Keratinocyte (primary cell): Measurements from ENCODE around the gene TTPAL. TPM values are rescaled to one million over a fixed set of nuclear protein-coding genes. Genes with fewer than 3 reads are reported as not detected.

Experiments
- DNase-seq: peaks from one replicate; pipeline ENCODE4 v3.0.0-alpha.2; 2011; ENCODE audit warnings: low read depth, missing footprints, low spot score
- FAIRE-seq: peaks from 2 replicates; lab custom pipeline; 2011; peaks lifted over from hg19 to GRCh38; lab: Jason Lieb, UNC
- H2AFZ ChIP-seq: 2 replicates; pipeline ENCODE4 v1.6.0; 2012; ENCODE audit warnings: low read length, control low read depth, inconsistent platforms; ENCODE audit not compliant: control insufficient read depth
- H3K27ac ChIP-seq: 2 replicates; pipeline ENCODE4 v1.5.1; 2011; ENCODE audit warnings: low read length; ENCODE audit not compliant: control insufficient read depth, insufficient read depth
- H3K27me3 ChIP-seq: 3 replicates; pipeline ENCODE4 v1.6.0; 2011; ENCODE audit warnings: low read length; ENCODE audit not compliant: control insufficient read depth, insufficient read depth; ENCODE audit errors: extremely low read depth
- H3K36me3 ChIP-seq, 2 experiments: 2 replicates in 1 of 2; 3 replicates in 1 of 2; pipeline ENCODE4 v1.5.1; 2011; ENCODE audit warnings: low read length in 2 of 2, mild to moderate bottlenecking in 1 of 2; ENCODE audit not compliant: control insufficient read depth in 2 of 2, insufficient read depth in 2 of 2; ENCODE audit errors: extremely low read depth in 1 of 2
- H3K4me1 ChIP-seq: 3 replicates; pipeline ENCODE4 v1.5.1; 2011; ENCODE audit warnings: low read length; ENCODE audit not compliant: control insufficient read depth, insufficient read depth; ENCODE audit errors: extremely low read depth
- H3K4me2 ChIP-seq: 3 replicates; pipeline ENCODE4 v1.6.0; 2011; ENCODE audit warnings: low read depth, low read length; ENCODE audit not compliant: control insufficient read depth, insufficient read depth; ENCODE audit errors: extremely low read depth
- H3K4me3 ChIP-seq, 3 experiments: fragments of 200-600 bp in 1 of 3; sonication (generic) in 1 of 3; 2 replicates in 2 of 3; 3 replicates in 1 of 3; pipeline ENCODE4 v1.5.1; 2011 to 2016; ENCODE audit warnings: low read length in 3 of 3, mild to moderate bottlenecking in 3 of 3, control low read depth in 2 of 3, inconsistent platforms in 1 of 3, low read depth in 1 of 3, mixed read lengths in 1 of 3, mixed run types in 1 of 3, moderate library complexity in 1 of 3; ENCODE audit not compliant: control insufficient read depth in 2 of 3, insufficient read depth in 2 of 3; ENCODE audit errors: extremely low read depth in 1 of 3
- H3K79me2 ChIP-seq: 2 replicates; pipeline ENCODE4 v1.6.0; 2012; ENCODE audit warnings: low read length; ENCODE audit not compliant: control insufficient read depth, insufficient read depth
- H3K9ac ChIP-seq: 3 replicates; pipeline ENCODE4 v1.6.0; 2011; ENCODE audit warnings: low read length; ENCODE audit not compliant: control insufficient read depth, insufficient read depth; ENCODE audit errors: extremely low read depth
- H3K9me1 ChIP-seq: 3 replicates; pipeline ENCODE4 v1.6.0; 2011; ENCODE audit warnings: low read length; ENCODE audit not compliant: control insufficient read depth, insufficient read depth; ENCODE audit errors: extremely low read depth
- H3K9me3 ChIP-seq: 2 replicates; pipeline ENCODE4 v1.5.1; 2012; ENCODE audit warnings: low read depth, low read length; ENCODE audit not compliant: control insufficient read depth
- H4K20me1 ChIP-seq: 3 replicates; pipeline ENCODE4 v1.6.0; 2011; ENCODE audit warnings: low read length; ENCODE audit not compliant: control insufficient read depth, insufficient read depth; ENCODE audit errors: extremely low read depth
- EZH2 ChIP-seq: IDR thresholded peaks from one replicate; pipeline ENCODE4 v1.6.1; 2012; ENCODE audit warnings: inconsistent platforms, mild to moderate bottlenecking, low read length, moderate library complexity
- dilution Hi-C: fragments of 300-500 bp; cut with MboI; formaldehyde crosslinking; loops from one replicate; pipeline ENCODE4 v1.7.0; 2020; ENCODE audit warnings: low sequenced_read_pairs; ENCODE audit not compliant: extremely low pct_ligation_motif_present
- polyA plus RNA-seq, 5 experiments: library from polyadenylated mRNA; depleted of rRNA in 3 of 5; stranded (reverse) in 3 of 5; stranded (forward) in 1 of 5; unstranded in 1 of 5; fragments of >200 nt; gene quantifications; 1 replicate in 1 of 5; 2 replicates in 3 of 5; 3 replicates in 1 of 5; pipeline versions ENCODE4 v1.2.1 to v1.2.3, GENCODE V29; 2011 to 2012; ENCODE audit warnings: missing spikeins in 2 of 5, low read depth in 1 of 5, low replicate concordance in 1 of 5
- TF ChIP-seq, protein P1 (sequence below), 3 experiments: IDR thresholded peaks in 1 of 3; conservative IDR thresholded peaks in 1 of 3; optimal IDR thresholded peaks in 1 of 3; 2 replicates in 2 of 3; 3 replicates in 1 of 3; pipeline versions ENCODE3 to v1.5.1; 2011; ENCODE audit warnings: low read length in 3 of 3, mild to moderate bottlenecking in 3 of 3, moderate library complexity in 2 of 3, control low read depth in 1 of 3, inconsistent platforms in 1 of 3; ENCODE audit not compliant: insufficient read depth in 2 of 3; ENCODE audit errors: extremely low read depth in 1 of 3

TTPAL gene
- polyA plus RNA-seq, 1 donor (not counting 4 experiments of a cell fraction or from before 2014, with no cell fraction given), result 20.0 TPM

GRCh38 chr20:44496976-44497375 lies 21.3 kb downstream of the TTPAL start:
- Histone ChIP-seq H4K20me1 (no peaks in the 10 kb centered on the region), H3K9ac (peak overlapping the region; percentile 84), H3K9me1 (no peaks in the 10 kb centered on the region), H3K4me2 (peak overlapping the region; percentile 89), H3K9me3 (no peaks in the 10 kb centered on the region), H3K27me3 (no peaks in the 10 kb centered on the region), H3K4me1 (peaks cover 39% of the 10 kb centered on the region), H3K36me3 (peaks cover 22 to 42% of the 10 kb centered on the region in 2 experiments), H2AFZ (no peak overlapping the region), H3K4me3 (peak overlapping the region in 2 of 3 experiments; percentile 35 to 38), H3K79me2 (no peaks in the 10 kb centered on the region), H3K27ac (peak overlapping the region; percentile 100)
- FAIRE-seq (peak; percentile 86), DNase-seq (peak; percentile 91)
- TF ChIP-seq, protein P1, sequence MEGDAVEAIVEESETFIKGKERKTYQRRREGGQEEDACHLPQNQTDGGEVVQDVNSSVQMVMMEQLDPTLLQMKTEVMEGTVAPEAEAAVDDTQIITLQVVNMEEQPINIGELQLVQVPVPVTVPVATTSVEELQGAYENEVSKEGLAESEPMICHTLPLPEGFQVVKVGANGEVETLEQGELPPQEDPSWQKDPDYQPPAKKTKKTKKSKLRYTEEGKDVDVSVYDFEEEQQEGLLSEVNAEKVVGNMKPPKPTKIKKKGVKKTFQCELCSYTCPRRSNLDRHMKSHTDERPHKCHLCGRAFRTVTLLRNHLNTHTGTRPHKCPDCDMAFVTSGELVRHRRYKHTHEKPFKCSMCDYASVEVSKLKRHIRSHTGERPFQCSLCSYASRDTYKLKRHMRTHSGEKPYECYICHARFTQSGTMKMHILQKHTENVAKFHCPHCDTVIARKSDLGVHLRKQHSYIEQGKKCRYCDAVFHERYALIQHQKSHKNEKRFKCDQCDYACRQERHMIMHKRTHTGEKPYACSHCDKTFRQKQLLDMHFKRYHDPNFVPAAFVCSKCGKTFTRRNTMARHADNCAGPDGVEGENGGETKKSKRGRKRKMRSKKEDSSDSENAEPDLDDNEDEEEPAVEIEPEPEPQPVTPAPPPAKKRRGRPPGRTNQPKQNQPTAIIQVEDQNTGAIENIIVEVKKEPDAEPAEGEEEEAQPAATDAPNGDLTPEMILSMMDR (optimal IDR thresholded peaks at IDR 0.05 in 1 of 3, IDR thresholded peaks at IDR 0.05 in 1 of 3, conservative IDR thresholded peaks at IDR 0.05 in 1 of 3; ENCODE audit: extremely low read depth in 1 of 3, insufficient read depth in 2 of 3, low read length in 3 of 3), result no peak
- TF ChIP-seq EZH2, result no peak
- dilution Hi-C loops, result no loop called here

DNA sequence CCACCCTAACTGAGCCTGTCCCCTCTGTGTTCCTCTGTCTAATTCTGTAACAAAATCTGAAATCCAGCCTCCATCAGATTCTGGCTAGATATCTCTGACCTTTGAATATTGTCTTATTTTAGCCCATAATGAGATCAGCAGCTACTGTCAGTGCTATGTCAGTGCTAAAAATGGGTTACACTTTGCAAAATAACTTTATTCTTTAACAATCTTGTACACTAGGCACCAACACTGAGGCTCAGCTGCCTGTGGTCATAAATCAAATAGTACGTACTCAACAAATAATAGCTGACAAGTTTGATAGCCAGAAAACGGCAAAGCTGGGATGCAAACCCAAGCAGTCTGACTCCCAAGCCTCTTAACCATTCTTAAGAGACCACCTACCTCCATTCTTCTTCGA lies 22.1 kb downstream of the TTPAL start:
- H3K27ac ChIP-seq, result peak overlapping the region; percentile 100
- H3K36me3 ChIP-seq, result peaks cover 23 to 40% of the 10 kb centered on the region in 2 experiments
- no peaks in the 10 kb centered on the region for H3K9me1 ChIP-seq
- no peak overlapping the region for H3K4me2 ChIP-seq
- FAIRE-seq (no peak), DNase-seq (no peak)
- H4K20me1 ChIP-seq, result no peaks in the 10 kb centered on the region
- H3K27me3 ChIP-seq, result no peaks in the 10 kb centered on the region
- H2AFZ ChIP-seq, result no peak overlapping the region
- H3K4me1 ChIP-seq, result peaks cover 39% of the 10 kb centered on the region
- no peak overlapping the region for H3K4me3 ChIP-seq
- dilution Hi-C loops, result no loop called here
- TF ChIP-seq EZH2, result no peak
- TF ChIP-seq, protein P1 (optimal IDR thresholded peaks at IDR 0.05 in 1 of 3, IDR thresholded peaks at IDR 0.05 in 1 of 3, conservative IDR thresholded peaks at IDR 0.05 in 1 of 3; ENCODE audit: extremely low read depth in 1 of 3, insufficient read depth in 2 of 3, low read length in 3 of 3), result no peak
- no peaks in the 10 kb centered on the region for H3K79me2 ChIP-seq
- H3K9me3 ChIP-seq, result no peaks in the 10 kb centered on the region
- H3K9ac ChIP-seq, result peak overlapping the region; percentile 63
